ENCODE data around the gene C2orf72. TPM values are rescaled to one million over a fixed set of nuclear protein-coding genes. Genes with fewer than 3 reads are reported as not detected.
"Not testable (repeated sequence)": the region's sequence is repeated elsewhere in the genome, so short reads cannot be mapped to it uniquely, and the experiment has no call there.

C2orf72 gene
- total RNA-seq, 2 experiments from 2014 or later = 0.18 TPM; not detected in 1

- H3K4me3 Mint-ChIP-seq = peak overlapping the region; percentile 10
- no peak for ATAC-seq
- H3K9me3 Mint-ChIP-seq (ENCODE audit: low read depth) = no peaks in the 10 kb centered on the region
- H3K36me3 Mint-ChIP-seq = no peaks in the 10 kb centered on the region
- H3K4me1 Mint-ChIP-seq = peaks cover 55% of the 10 kb centered on the region
- H3K27me3 Mint-ChIP-seq = peaks cover 25% of the 10 kb centered on the region
- DNase-seq = peak; percentile 62
- CTCF ChIA-PET = interaction anchor here (0.6 to 2.6 kb wide), 9 partner anchors 7 to 548 kb away, joined by 3 to 18 read pairs (median 7); no protein-coding TSS in a partner anchor
- peak overlapping the region; percentile 47 for H3K27ac Mint-ChIP-seq
These were observed 16.5 kb downstream of the C2orf72 start for GRCh38 chr2:231053846-231054245.

- CTCF ChIA-PET = interaction anchor here (0.9 to 1.7 kb wide), 7 partner anchors 12 to 408 kb away, joined by 3 to 13 read pairs (median 4); partner anchors contain the start of gene NCL
- Mint-ChIP-seq H3K27me3 (peaks cover 8% of the 10 kb centered on the region), H3K9me3 (ENCODE audit: low read depth) (no peaks in the 10 kb centered on the region), H3K27ac (peak within 1 kb of the TSS; percentile 100), H3K4me1 (peaks cover 62% of the 10 kb centered on the region), H3K4me3 (peak within 1 kb of the TSS; percentile 86), H3K36me3 (peaks cover 5% of the 10 kb centered on the region)
- peak; percentile 86 for ATAC-seq
- DNase-seq = peak; percentile 95
These were observed 19.4 kb downstream of the C2orf72 start, which contains the start of gene PSMD1 for GRCh38 chr2:231056453-231057416. TSS of gene PSMD1 (plus strand) at chr2:231056867. CDS start at chr2:231057026, 159 bp downstream.

GRCh38 chr2:231057590-231057989 lies 20.3 kb downstream of the C2orf72 start:
- Mint-ChIP-seq H3K27ac (peak overlapping the region; percentile 75), H3K9me3 (ENCODE audit: low read depth) (no peaks in the 10 kb centered on the region), H3K27me3 (peaks cover 4% of the 10 kb centered on the region), H3K4me1 (peaks cover 62% of the 10 kb centered on the region), H3K4me3 (peak overlapping the region; percentile 86), H3K36me3 (peaks cover 13% of the 10 kb centered on the region)
- DNase-seq (no peak), ATAC-seq (no peak)
- CTCF ChIA-PET = interaction anchor here (0.6 to 1.9 kb wide), 11 partner anchors 10 to 407 kb away, joined by 3 to 13 read pairs (median 3); partner anchors contain the start of gene NCL

GRCh38 chr2:231058761-231059550 lies 21.6 kb downstream of the C2orf72 start:
- ATAC-seq (no peak), DNase-seq (no peak)
- H3K4me3 Mint-ChIP-seq = peak overlapping the region; percentile 86
- H3K27me3 Mint-ChIP-seq = no peaks in the 10 kb centered on the region
- peaks cover 50% of the 10 kb centered on the region for H3K4me1 Mint-ChIP-seq
- H3K36me3 Mint-ChIP-seq = peaks cover 20% of the 10 kb centered on the region
- no peaks in the 10 kb centered on the region for H3K9me3 Mint-ChIP-seq (ENCODE audit: low read depth)
- no peak overlapping the region for H3K27ac Mint-ChIP-seq
- CTCF ChIA-PET = interaction anchor here (0.7 to 1.9 kb wide), 6 partner anchors 9 to 156 kb away, joined by 3 to 7 read pairs (median 3); no protein-coding TSS in a partner anchor

- H3K27ac Mint-ChIP-seq = no peak overlapping the region
- H3K4me1 Mint-ChIP-seq = peaks cover 45% of the 10 kb centered on the region
- no peak overlapping the region for H3K4me3 Mint-ChIP-seq
- ATAC-seq = no peak
- DNase-seq = no peak
- H3K36me3 Mint-ChIP-seq = peaks cover 25% of the 10 kb centered on the region
- no peaks in the 10 kb centered on the region for H3K27me3 Mint-ChIP-seq
- no peaks in the 10 kb centered on the region for H3K9me3 Mint-ChIP-seq (ENCODE audit: low read depth)
- CTCF ChIA-PET = no interaction called here
These were observed 22.4 kb downstream of the C2orf72 start for GRCh38 chr2:231059756-231060155.

- H3K4me3 Mint-ChIP-seq = no peak overlapping the region
- H3K36me3 Mint-ChIP-seq = peaks cover 39% of the 10 kb centered on the region
- H3K4me1 Mint-ChIP-seq = peaks cover 46% of the 10 kb centered on the region
- no peaks in the 10 kb centered on the region for H3K27me3 Mint-ChIP-seq
- H3K27ac Mint-ChIP-seq = no peak overlapping the region
- CTCF ChIA-PET = interaction anchor here (4.3 kb wide), 1 partner anchor 10 kb away, joined by 18 read pairs; no protein-coding TSS in a partner anchor
- peak; percentile 30 for ATAC-seq
- no peak for DNase-seq
- H3K9me3 Mint-ChIP-seq (ENCODE audit: low read depth) = no peaks in the 10 kb centered on the region
These were observed 25.5 kb downstream of the C2orf72 start for GRCh38 chr2:231062776-231063175.

- Mint-ChIP-seq H3K27me3 (no peaks in the 10 kb centered on the region), H3K9me3 (ENCODE audit: low read depth) (no peaks in the 10 kb centered on the region), H3K4me3 (no peak overlapping the region), H3K27ac (no peak overlapping the region), H3K36me3 (peaks cover 45% of the 10 kb centered on the region), H3K4me1 (peaks cover 46% of the 10 kb centered on the region)
- CTCF ChIA-PET = interaction anchor here (4.3 kb wide), 1 partner anchor 10 kb away, joined by 18 read pairs; no protein-coding TSS in a partner anchor
- DNase-seq (no peak), ATAC-seq (no peak)
These were observed 26.0 kb downstream of the C2orf72 start for GRCh38 chr2:231063347-231063746.

- Mint-ChIP-seq H3K9me3 (ENCODE audit: low read depth) (no peaks in the 10 kb centered on the region), H3K27ac (no peak overlapping the region), H3K27me3 (no peaks in the 10 kb centered on the region), H3K4me1 (peaks cover 30% of the 10 kb centered on the region), H3K36me3 (peaks cover 51% of the 10 kb centered on the region), H3K4me3 (no peak overlapping the region)
- CTCF ChIA-PET = interaction anchor here (4.3 kb wide), 1 partner anchor 13 kb away, joined by 18 read pairs; no protein-coding TSS in a partner anchor
- no peak for ATAC-seq
- DNase-seq = no peak
These were observed 28.6 kb downstream of the C2orf72 start for GRCh38 chr2:231065966-231066365.

- Mint-ChIP-seq H3K4me1 (peaks cover 21% of the 10 kb centered on the region), H3K36me3 (peaks cover 44% of the 10 kb centered on the region)
- not testable (repeated sequence) for H3K4me3 Mint-ChIP-seq; DNase-seq; ATAC-seq; H3K27ac Mint-ChIP-seq; H3K9me3 Mint-ChIP-seq (ENCODE audit: low read depth); H3K27me3 Mint-ChIP-seq
- CTCF ChIA-PET = interaction anchor here (1.2 kb wide), 1 partner anchor 9 kb away, joined by 7 read pairs; no protein-coding TSS in a partner anchor
These were observed 30.2 kb downstream of the C2orf72 start for GRCh38 chr2:231067531-231067930.

- DNase-seq = no peak
- H3K27ac Mint-ChIP-seq = peak overlapping the region; percentile 44
- peaks cover 42% of the 10 kb centered on the region for H3K36me3 Mint-ChIP-seq
- H3K4me1 Mint-ChIP-seq = peaks cover 19% of the 10 kb centered on the region
- CTCF ChIA-PET = interaction anchor here (1.4 to 2.1 kb wide), 2 partner anchors 11 to 16 kb away, joined by 5 to 9 read pairs; partner anchors contain the start of gene PSMD1
- ATAC-seq = peak; percentile 84
- H3K9me3 Mint-ChIP-seq (ENCODE audit: low read depth) = no peaks in the 10 kb centered on the region
- H3K4me3 Mint-ChIP-seq = no peak overlapping the region
- H3K27me3 Mint-ChIP-seq = no peaks in the 10 kb centered on the region
These were observed 31.4 kb downstream of the C2orf72 start for GRCh38 chr2:231068525-231069222.

- Mint-ChIP-seq H3K27me3 (no peaks in the 10 kb centered on the region), H3K9me3 (ENCODE audit: low read depth) (no peaks in the 10 kb centered on the region), H3K36me3 (peaks cover 40% of the 10 kb centered on the region), H3K4me3 (no peak overlapping the region), H3K27ac (no peak overlapping the region), H3K4me1 (peaks cover 19% of the 10 kb centered on the region)
- CTCF ChIA-PET = interaction anchor here (0.8 to 2.1 kb wide), 4 partner anchors 9 to 16 kb away, joined by 3 to 9 read pairs (median 4); partner anchors contain the start of gene PSMD1
- DNase-seq (no peak), ATAC-seq (no peak)
These were observed 32.2 kb downstream of the C2orf72 start for GRCh38 chr2:231069379-231070054.

GRCh38 chr2:231084565-231084964 lies 47.2 kb downstream of the C2orf72 start:
- no peaks in the 10 kb centered on the region for H3K27me3 Mint-ChIP-seq
- peaks cover 39% of the 10 kb centered on the region for H3K36me3 Mint-ChIP-seq
- CTCF ChIA-PET = no interaction called here
- H3K4me3 Mint-ChIP-seq = no peak overlapping the region
- H3K27ac Mint-ChIP-seq = no peak overlapping the region
- H3K9me3 Mint-ChIP-seq (ENCODE audit: low read depth) = no peaks in the 10 kb centered on the region
- DNase-seq (no peak), ATAC-seq (no peak)
- H3K4me1 Mint-ChIP-seq = no peaks in the 10 kb centered on the region
